Measurements from ENCODE around the gene TBX10.
"Not testable (repeated sequence)": the region's sequence is repeated elsewhere in the genome, so short reads cannot be mapped to it uniquely, and the experiment has no call there.

TBX10 gene

GRCh38 chr11:67644472-67645418 is 5.2 kb upstream of the TBX10 start:
- Mint-ChIP-seq H3K27ac (no peak overlapping the region), H3K4me1 (ENCODE audit: low read depth) (peaks cover 41% of the 10 kb centered on the region), H3K27me3 (peaks cover 50% of the 10 kb centered on the region), H3K9me3 (peaks cover 7% of the 10 kb centered on the region), H3K4me3 (no peak overlapping the region), H3K36me3 (ENCODE audit: low read depth) (no peaks in the 10 kb centered on the region)
- intact Hi-C loops (cut with micrococcal nuclease): loop anchor here (10.0 kb wide), 1 partner anchor 60 kb away; no protein-coding TSS in a partner anchor

- Mint-ChIP-seq H3K9me3 (peaks cover 7% of the 10 kb centered on the region), H3K4me1 (ENCODE audit: low read depth) (peaks cover 34% of the 10 kb centered on the region), H3K36me3 (ENCODE audit: low read depth) (no peaks in the 10 kb centered on the region), H3K4me3 (no peak overlapping the region), H3K27ac (no peak overlapping the region), H3K27me3 (peaks cover 49% of the 10 kb centered on the region)
- intact Hi-C loops (cut with micrococcal nuclease): loop anchor here (10.0 kb wide), 1 partner anchor 61 kb away; no protein-coding TSS in a partner anchor
Measured at GRCh38 chr11:67644042-67644441, 4.5 kb upstream of the TBX10 start.

- Mint-ChIP-seq H3K4me3 (no peak overlapping the region), H3K9me3 (peaks cover 7% of the 10 kb centered on the region), H3K36me3 (ENCODE audit: low read depth) (no peaks in the 10 kb centered on the region), H3K27me3 (peaks cover 33% of the 10 kb centered on the region), H3K4me1 (ENCODE audit: low read depth) (peaks cover 20% of the 10 kb centered on the region), H3K27ac (no peak overlapping the region)
- intact Hi-C loops (cut with micrococcal nuclease): loop anchor here (10.0 kb wide), 1 partner anchor 62 kb away; no protein-coding TSS in a partner anchor
Measured at GRCh38 chr11:67642173-67643120, 2.9 kb upstream of the TBX10 start.

- Mint-ChIP-seq H3K9me3 (peaks cover 7% of the 10 kb centered on the region), H3K4me1 (ENCODE audit: low read depth) (peaks cover 18% of the 10 kb centered on the region), H3K27me3 (peaks cover 24% of the 10 kb centered on the region), H3K4me3 (no peak overlapping the region), H3K36me3 (ENCODE audit: low read depth) (no peaks in the 10 kb centered on the region), H3K27ac (no peak overlapping the region)
- intact Hi-C loops (cut with micrococcal nuclease): loop anchor here (10.0 kb wide), 1 partner anchor 63 kb away; no protein-coding TSS in a partner anchor
Measured at GRCh38 chr11:67641338-67642172, 2.0 kb upstream of the TBX10 start.

GRCh38 chr11:67640758-67641337 is 1.3 kb upstream of the TBX10 start:
- no peak overlapping the region for H3K4me3 Mint-ChIP-seq
- H3K27ac Mint-ChIP-seq: no peak overlapping the region
- peaks cover 7% of the 10 kb centered on the region for H3K9me3 Mint-ChIP-seq
- H3K4me1 Mint-ChIP-seq (ENCODE audit: low read depth): peaks cover 14% of the 10 kb centered on the region
- intact Hi-C loops (cut with micrococcal nuclease): loop anchor here (10.0 kb wide), 1 partner anchor 64 kb away; no protein-coding TSS in a partner anchor
- no peaks in the 10 kb centered on the region for H3K36me3 Mint-ChIP-seq (ENCODE audit: low read depth)
- H3K27me3 Mint-ChIP-seq: peaks cover 18% of the 10 kb centered on the region

- intact Hi-C loops (cut with micrococcal nuclease): loop anchor here (10.0 kb wide), 1 partner anchor 65 kb away; no protein-coding TSS in a partner anchor
- H3K27me3 Mint-ChIP-seq: peaks cover 18% of the 10 kb centered on the region
- H3K36me3 Mint-ChIP-seq (ENCODE audit: low read depth): no peaks in the 10 kb centered on the region
- peaks cover 14% of the 10 kb centered on the region for H3K4me1 Mint-ChIP-seq (ENCODE audit: low read depth)
- no peak overlapping the region for H3K27ac Mint-ChIP-seq
- H3K9me3 Mint-ChIP-seq: peaks cover 7% of the 10 kb centered on the region
- H3K4me3 Mint-ChIP-seq: no peak overlapping the region
Measured at GRCh38 chr11:67640021-67640757, 626 bp upstream of the TBX10 start.

GRCh38 chr11:67638535-67639437 is 777 bp downstream of the TBX10 start:
- Mint-ChIP-seq H3K4me1 (ENCODE audit: low read depth) (peaks cover 14% of the 10 kb centered on the region), H3K4me3 (no peak overlapping the region), H3K9me3 (peaks cover under 1% of the 10 kb centered on the region), H3K27me3 (peaks cover 18% of the 10 kb centered on the region), H3K36me3 (ENCODE audit: low read depth) (no peaks in the 10 kb centered on the region), H3K27ac (no peak overlapping the region)
- intact Hi-C loops (cut with micrococcal nuclease): no loop called here

GRCh38 chr11:67637441-67637840 is 2.1 kb downstream of the TBX10 start:
- H3K36me3 Mint-ChIP-seq (ENCODE audit: low read depth); H3K9me3 Mint-ChIP-seq; H3K27ac Mint-ChIP-seq; H3K4me3 Mint-ChIP-seq; intact Hi-C loops (cut with micrococcal nuclease): not testable (repeated sequence)
- peaks cover 13% of the 10 kb centered on the region for H3K4me1 Mint-ChIP-seq (ENCODE audit: low read depth)
- peaks cover 22% of the 10 kb centered on the region for H3K27me3 Mint-ChIP-seq

GRCh38 chr11:67636962-67637361 is 2.6 kb downstream of the TBX10 start:
- no peaks in the 10 kb centered on the region for H3K9me3 Mint-ChIP-seq
- peaks cover 23% of the 10 kb centered on the region for H3K27me3 Mint-ChIP-seq
- intact Hi-C loops (cut with micrococcal nuclease): no loop called here
- no peak overlapping the region for H3K27ac Mint-ChIP-seq
- H3K4me1 Mint-ChIP-seq (ENCODE audit: low read depth): peaks cover 9% of the 10 kb centered on the region
- no peaks in the 10 kb centered on the region for H3K36me3 Mint-ChIP-seq (ENCODE audit: low read depth)
- no peak overlapping the region for H3K4me3 Mint-ChIP-seq

- Mint-ChIP-seq H3K9me3 (no peaks in the 10 kb centered on the region), H3K27me3 (peaks cover 17% of the 10 kb centered on the region), H3K36me3 (ENCODE audit: low read depth) (no peaks in the 10 kb centered on the region), H3K4me1 (ENCODE audit: low read depth) (peaks cover 18% of the 10 kb centered on the region), H3K27ac (no peak overlapping the region), H3K4me3 (no peak overlapping the region)
- intact Hi-C loops (cut with micrococcal nuclease): no loop called here
Measured at GRCh38 chr11:67635231-67635521, 4.4 kb downstream of the TBX10 start.

GRCh38 chr11:67634366-67635230 is 5.0 kb downstream of the TBX10 start:
- Mint-ChIP-seq H3K9me3 (no peaks in the 10 kb centered on the region), H3K4me3 (no peak overlapping the region), H3K36me3 (ENCODE audit: low read depth) (no peaks in the 10 kb centered on the region), H3K27ac (no peak overlapping the region), H3K27me3 (peaks cover 13% of the 10 kb centered on the region), H3K4me1 (ENCODE audit: low read depth) (peaks cover 18% of the 10 kb centered on the region)
- intact Hi-C loops (cut with micrococcal nuclease): no loop called here

All from dendritic cell treated with granulocyte-macrophage colony-stimulating factor and Interleukin-4, amounts not matched to agents 40 ng/mL and 50 ng/mL, for 4 days (primary cell).